GM12872 (cell line): ENCODE results near the gene CACNA1G.

ENCODE experiments used
- TF ChIP-seq, protein P1 (sequence below): IDR thresholded peaks from 3 replicates; pipeline ENCODE4 v1.5.1; 2011; ENCODE audit warnings: low read depth, mild to moderate bottlenecking, low read length, moderate library complexity; ENCODE audit not compliant: insufficient read depth

Gene CACNA1G

DNA sequence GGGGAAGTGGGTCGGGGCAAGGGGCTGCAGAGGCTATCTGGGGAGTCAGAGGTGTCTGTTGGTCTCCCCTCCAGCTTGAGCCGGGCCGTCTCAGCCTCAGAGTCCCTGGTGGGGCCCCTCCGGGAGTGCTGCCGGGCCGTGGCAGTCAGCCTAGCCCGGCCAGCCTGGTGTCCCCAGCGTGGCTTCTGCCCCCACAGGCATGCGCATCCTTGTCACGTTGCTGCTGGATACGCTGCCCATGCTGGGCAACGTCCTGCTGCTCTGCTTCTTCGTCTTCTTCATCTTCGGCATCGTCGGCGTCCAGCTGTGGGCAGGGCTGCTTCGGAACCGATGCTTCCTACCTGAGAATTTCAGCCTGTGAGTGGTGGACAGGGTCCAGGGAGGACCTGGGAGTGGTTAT, 11.2 kb downstream of the CACNA1G start:
- TF ChIP-seq, protein P1, sequence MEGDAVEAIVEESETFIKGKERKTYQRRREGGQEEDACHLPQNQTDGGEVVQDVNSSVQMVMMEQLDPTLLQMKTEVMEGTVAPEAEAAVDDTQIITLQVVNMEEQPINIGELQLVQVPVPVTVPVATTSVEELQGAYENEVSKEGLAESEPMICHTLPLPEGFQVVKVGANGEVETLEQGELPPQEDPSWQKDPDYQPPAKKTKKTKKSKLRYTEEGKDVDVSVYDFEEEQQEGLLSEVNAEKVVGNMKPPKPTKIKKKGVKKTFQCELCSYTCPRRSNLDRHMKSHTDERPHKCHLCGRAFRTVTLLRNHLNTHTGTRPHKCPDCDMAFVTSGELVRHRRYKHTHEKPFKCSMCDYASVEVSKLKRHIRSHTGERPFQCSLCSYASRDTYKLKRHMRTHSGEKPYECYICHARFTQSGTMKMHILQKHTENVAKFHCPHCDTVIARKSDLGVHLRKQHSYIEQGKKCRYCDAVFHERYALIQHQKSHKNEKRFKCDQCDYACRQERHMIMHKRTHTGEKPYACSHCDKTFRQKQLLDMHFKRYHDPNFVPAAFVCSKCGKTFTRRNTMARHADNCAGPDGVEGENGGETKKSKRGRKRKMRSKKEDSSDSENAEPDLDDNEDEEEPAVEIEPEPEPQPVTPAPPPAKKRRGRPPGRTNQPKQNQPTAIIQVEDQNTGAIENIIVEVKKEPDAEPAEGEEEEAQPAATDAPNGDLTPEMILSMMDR = no peak

DNA sequence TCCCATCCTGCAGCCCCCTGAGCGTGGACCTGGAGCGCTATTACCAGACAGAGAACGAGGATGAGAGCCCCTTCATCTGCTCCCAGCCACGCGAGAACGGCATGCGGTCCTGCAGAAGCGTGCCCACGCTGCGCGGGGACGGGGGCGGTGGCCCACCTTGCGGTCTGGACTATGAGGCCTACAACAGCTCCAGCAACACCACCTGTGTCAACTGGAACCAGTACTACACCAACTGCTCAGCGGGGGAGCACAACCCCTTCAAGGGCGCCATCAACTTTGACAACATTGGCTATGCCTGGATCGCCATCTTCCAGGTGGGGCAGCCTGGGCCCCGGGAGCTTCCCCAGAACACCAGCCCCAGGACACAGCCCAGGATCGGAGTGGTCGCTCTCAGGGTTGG, 12.0 kb downstream of the CACNA1G start:
- TF ChIP-seq, protein P1 = no peak

DNA sequence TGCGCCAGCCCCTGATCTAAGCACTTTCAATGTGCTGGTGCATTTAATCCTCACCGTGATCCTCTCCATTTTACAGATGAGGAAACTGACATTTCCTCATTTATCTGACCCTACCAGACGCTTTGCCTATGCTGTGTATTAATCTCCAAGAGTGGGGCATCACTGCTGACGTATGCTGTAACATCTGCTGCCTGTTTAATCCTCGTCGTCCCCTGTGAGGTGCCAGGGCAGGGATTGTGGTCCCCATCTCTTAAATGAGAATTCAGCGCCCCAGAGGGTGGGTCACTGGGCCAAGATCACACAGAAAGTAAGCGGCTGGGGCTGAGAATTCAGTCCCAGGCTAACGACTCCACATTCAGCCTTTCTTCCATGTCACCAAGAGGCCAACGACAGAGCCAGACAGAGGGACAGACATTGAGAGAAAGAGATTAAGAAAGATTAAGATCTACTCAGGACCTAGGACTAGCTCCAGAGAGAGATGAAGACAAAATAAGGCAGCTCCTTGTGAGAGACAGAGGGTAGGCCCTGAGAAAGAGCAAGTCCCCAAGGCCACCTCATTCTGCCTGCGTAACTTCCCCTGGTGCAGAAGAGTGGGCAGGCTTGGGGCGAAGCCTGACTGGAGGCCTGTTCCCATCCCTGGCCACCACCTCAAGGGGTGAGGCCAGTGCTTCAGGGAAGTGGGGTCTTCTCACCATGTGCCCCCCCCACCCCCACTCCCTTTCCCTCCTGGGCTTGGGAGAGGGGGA, 13.5 kb downstream of the CACNA1G start:
- TF ChIP-seq, protein P1 = no peak

DNA sequence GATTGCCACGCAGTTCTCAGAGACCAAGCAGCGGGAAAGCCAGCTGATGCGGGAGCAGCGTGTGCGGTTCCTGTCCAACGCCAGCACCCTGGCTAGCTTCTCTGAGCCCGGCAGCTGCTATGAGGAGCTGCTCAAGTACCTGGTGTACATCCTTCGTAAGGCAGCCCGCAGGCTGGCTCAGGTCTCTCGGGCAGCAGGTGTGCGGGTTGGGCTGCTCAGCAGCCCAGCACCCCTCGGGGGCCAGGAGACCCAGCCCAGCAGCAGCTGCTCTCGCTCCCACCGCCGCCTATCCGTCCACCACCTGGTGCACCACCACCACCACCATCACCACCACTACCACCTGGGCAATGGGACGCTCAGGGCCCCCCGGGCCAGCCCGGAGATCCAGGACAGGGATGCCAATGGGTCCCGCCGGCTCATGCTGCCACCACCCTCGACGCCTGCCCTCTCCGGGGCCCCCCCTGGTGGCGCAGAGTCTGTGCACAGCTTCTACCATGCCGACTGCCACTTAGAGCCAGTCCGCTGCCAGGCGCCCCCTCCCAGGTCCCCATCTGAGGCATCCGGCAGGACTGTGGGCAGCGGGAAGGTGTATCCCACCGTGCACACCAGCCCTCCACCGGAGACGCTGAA, 15.2 kb downstream of the CACNA1G start:
- TF ChIP-seq, protein P1 = no peak

DNA sequence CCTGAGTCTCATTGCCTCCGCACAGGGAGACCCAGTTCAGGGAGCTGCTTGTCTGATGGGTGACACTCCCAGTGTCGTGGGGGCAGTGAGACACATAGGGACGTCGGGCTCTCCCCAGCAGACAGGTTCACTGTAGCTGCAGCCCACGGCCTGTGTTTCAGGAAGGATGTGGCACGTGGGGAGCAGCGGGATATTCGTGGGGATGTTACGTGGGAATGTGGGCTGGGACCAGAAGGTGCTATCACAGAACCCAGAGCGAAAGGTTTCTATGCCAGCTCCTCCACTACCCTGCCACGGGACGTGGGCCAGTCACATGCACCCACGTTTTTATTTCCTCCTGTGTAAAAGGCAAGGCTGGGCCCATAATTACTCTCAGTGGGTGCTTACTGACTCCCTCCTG, 16.3 kb downstream of the CACNA1G start:
- TF ChIP-seq, protein P1 = no peak

DNA sequence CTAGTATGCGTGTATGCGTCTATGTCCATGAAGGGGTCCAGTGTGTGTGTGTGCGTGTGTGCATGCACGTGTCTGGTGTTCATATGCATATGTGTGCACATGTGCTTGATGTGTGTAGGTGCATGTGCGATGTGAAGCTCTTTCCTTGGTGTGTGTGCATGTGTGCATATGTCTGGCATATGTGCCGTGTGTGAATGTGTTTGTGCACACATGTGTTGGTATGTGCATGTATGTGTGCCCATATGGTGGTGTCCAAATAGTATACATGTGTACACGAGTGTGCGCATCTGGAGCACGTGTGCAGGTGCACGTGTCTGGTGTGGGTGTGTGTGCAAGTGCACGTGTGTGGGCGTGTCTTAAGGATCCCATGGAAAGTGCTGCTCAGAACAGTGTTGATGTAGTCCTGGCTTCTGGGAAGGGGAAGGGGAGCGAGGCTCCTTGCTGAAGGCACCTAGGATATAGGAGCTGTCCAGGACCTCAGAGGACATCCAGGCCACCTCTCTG, 17.0 kb downstream of the CACNA1G start:
- TF ChIP-seq, protein P1 = no peak

DNA sequence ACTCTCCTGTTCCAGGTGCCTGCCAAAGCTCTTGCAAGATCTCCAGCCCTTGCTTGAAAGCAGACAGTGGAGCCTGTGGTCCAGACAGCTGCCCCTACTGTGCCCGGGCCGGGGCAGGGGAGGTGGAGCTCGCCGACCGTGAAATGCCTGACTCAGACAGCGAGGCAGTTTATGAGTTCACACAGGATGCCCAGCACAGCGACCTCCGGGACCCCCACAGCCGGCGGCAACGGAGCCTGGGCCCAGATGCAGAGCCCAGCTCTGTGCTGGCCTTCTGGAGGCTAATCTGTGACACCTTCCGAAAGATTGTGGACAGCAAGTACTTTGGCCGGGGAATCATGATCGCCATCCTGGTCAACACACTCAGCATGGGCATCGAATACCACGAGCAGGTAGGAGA, 17.7 kb downstream of the CACNA1G start:
- TF ChIP-seq, protein P1 = no peak
